Measurements from ENCODE around the gene KNG1.

The KNG1 gene

DNA sequence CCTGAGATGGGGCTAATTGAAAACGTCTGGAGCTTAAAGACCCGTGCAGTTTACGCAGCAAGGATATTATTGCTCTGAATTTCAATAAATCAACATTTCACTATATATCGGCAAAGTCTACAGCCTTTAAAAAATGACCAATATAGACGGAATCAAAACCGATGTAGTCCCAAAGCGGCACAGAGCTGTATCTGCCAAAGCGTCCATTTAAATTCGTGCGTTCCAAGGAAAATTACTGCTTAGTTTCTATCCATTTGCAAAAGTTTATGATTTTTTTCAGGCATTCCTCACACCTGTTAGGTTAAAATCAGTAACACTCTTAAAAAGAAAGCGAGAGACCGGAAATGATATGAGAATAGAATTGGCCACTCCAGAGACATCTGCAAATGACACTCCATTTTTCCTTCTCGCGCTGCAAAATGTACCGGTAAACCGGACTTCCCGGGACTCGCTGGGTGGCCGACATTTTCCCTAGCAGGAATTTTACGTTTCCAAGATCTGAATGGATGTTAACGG lies 65.4 kb downstream of the KNG1 start:
- peak; percentile 33 for DNase-seq

DNA sequence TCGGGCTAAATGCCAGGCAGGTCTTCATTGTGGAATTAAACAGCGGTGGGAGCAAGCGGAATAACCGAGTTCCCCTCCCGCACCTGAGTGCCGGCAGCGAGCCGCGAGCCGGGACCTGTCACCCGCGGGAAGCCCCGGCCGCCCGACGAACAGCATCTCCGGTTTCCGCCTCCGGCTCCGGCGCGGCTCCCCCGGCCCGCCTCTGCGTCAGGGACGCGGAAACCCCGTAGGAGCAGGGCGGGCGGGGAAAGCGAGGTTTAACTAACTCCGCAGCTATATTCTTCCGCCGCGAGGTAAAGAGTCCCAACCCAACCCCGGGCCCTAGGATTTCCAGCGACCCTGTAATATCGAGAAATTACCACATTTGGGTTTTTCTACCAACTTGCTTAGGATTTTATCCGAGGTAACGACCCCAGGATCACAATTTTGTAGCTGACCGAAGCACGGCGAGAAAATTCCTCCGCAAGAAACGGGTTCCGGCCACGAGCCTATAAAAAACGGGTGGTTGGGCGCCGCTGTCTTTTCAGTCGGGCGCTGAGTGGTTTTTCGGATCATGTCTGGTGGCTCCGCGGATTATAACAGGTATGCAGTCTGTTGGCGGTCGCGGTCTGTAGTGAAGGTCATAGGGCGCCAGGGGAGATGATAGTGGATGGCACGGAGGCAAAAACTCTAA lies 66.0 kb downstream of the KNG1 start, which contains the start of gene EIF4A2:
Gene EIF4A2, plus strand, starts transcription at position 520 of the 673 bp plus-strand sequence. Its CDS starts 34 bp downstream, at position 554.
- peak; percentile 94 for DNase-seq

DNA sequence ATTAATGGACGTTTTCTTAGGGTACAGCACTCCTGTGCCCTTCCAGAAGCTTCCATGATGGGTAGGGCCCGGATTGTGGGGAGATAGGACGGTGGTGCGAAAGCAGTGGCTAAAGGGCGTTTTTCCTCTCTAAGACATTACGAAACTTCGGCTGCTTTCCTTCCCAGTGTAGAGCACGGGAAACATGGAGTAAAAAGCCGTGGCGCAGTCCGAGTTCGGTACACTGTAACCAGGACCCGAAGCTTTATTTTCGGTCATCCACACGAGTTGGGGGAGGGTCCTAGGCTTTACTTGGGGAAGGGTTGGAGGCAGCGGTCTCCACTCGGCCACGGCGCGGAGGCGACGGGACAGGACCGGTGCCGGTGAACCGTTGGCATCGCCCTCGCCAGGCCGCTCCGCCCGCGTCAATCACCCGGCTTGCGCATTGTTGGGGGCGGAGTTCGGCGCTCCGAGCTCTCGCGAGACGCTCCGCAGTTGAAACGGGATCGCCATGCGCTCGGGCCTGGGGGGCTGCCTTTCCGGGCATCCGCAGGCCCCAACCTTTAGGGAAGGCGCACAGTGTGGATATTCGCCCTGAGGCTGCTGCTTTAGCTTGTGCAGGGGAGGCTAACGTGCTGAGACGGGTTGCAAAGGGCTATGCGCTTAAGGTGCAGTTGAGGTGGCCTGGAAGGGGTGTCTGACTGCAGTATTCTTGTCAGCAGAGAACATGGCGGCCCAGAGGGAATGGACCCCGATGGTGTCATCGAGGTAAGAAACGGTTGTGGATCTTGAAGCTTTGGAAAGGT lies 66.8 kb downstream of the KNG1 start:
- peak; percentile 91 for DNase-seq

DNA sequence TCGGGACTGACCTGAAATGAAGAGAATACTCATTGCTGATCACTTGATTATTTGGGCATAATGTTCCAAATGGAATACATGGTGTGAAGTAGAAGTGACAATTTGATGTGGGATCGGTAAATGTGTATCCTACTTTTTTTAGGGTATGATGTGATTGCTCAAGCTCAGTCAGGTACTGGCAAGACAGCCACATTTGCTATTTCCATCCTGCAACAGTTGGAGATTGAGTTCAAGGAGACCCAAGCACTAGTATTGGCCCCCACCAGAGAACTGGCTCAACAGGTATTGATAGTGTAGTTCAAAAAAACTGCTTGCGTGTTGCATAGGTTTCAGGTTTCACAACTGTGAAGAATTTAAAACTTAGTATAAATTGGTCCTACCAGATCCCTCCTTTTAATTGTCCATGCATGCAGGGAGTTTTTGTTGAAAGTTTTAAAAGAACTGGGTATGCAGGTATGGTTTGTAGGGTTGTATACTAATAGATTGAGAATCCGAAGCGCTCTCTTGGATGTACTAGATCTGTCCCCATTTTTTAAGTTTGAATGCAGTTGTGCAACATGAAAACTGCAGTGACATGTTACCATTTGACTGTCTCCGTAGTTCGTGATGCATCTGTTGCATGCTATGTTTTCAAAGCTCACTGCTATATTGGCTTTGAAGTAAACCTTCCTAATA lies 67.8 kb downstream of the KNG1 start:
- DNase-seq = no peak

DNA sequence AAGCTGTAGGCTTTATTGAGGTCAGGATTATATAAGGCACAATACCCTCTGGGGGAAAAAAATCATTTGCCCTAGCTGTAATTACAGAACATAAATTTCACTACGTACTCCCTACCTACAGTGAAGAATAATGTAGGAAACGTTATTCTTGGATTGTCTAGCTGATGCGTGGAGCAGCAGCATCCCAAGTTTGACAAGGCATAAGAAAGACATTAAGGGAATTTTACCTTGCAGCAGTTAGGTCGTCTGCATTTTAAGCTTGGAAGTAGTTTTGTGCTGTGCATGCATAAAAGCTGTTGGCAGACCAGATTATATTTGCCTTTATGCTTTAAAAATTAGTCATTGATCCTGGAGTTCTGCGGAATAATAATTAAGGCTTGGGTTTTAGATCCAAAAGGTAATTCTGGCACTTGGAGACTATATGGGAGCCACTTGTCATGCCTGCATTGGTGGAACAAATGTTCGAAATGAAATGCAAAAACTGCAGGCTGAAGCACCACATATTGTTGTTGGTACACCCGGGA lies 68.4 kb downstream of the KNG1 start:
- no peak for DNase-seq

DNA sequence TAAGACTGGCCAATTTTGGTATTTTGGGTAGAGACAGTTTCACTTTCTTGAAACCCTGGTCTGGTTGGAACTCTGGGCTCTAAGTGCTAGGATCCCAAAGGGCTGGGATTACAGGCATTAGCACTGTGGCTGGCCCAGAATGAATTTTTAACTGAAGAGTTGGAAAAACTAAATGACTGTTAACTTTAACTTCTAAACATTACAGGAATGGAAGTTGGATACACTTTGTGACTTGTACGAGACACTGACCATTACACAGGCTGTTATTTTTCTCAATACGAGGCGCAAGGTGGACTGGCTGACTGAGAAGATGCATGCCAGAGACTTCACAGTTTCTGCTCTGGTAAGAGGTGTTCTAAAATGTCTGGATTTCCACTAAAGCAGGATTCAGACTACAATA lies 69.8 kb downstream of the KNG1 start:
- DNase-seq = no peak

DNA sequence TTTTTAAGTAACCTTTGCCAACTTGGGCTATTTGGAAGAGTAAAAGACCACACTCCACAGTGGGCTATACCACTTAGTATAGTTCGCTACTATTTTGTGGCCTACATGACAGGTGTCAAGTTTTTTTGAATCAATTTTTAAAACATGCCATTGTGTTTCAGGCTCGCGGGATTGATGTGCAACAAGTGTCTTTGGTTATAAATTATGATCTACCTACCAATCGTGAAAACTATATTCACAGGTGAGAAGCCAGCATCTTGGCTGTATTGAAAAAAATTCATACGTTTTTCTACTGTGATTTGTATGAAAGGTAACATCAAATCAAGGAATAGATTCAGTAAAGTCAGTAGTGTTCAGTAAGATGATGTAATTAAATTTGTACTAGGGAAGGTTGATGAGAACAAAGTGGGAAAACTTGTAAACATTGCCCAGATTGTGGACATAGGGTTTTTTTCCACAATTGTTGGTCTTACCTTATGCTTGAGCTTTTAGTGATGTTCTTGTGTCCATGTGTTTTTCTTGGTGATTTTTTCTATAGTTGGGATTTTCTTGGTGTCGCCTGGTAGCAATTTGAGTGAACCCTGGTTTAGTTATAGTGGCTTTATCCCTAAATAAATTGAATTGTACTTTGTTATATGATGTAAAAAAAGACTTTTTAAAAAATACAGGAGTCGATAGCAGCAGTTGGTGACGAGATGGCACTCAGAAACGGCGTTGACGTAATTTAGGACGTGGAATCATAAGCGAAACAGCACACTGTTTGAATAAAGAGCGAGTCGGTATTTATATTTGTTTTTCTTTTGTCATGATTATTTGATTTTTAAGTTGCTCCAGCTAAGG lies 70.7 kb downstream of the KNG1 start:
- no peak for DNase-seq

DNA sequence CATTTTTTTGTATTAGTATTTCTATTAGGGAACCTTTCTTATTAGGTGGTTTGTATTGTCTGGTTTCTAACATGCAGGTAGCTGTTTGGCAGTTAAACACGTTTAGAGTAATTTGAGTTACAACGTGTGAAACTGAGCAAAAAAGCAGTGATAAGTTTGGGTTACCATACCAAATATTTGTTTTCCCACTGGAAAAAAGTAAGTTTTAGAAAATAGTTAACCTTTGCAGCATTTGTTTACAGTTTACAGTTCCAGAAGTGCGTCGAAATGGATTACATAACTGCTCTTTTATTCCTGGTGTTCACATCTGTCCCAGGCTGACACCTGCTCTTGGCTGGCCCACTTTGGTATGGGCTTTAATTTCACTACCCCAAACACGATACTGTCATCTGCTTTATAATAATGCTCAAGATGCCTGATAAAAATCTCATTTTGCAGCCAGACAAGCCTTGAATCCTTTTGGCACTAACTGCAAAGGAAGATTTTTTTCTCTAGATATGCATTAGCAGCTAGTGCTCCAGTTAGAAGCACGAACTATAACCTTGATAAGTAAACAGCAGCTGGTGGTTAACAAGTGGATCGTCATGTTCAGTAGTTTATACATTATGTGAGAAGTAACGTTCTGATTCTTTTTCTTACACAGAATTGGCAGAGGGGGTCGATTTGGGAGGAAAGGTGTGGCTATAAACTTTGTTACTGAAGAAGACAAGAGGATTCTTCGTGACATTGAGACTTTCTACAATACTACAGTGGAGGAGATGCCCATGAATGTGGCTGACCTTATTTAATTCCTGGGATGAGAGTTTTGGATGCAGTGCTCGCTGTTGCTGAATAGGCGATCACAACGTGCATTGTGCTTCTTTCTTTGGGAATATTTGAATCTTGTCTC lies 71.6 kb downstream of the KNG1 start:
- DNase-seq = no peak

DNA sequence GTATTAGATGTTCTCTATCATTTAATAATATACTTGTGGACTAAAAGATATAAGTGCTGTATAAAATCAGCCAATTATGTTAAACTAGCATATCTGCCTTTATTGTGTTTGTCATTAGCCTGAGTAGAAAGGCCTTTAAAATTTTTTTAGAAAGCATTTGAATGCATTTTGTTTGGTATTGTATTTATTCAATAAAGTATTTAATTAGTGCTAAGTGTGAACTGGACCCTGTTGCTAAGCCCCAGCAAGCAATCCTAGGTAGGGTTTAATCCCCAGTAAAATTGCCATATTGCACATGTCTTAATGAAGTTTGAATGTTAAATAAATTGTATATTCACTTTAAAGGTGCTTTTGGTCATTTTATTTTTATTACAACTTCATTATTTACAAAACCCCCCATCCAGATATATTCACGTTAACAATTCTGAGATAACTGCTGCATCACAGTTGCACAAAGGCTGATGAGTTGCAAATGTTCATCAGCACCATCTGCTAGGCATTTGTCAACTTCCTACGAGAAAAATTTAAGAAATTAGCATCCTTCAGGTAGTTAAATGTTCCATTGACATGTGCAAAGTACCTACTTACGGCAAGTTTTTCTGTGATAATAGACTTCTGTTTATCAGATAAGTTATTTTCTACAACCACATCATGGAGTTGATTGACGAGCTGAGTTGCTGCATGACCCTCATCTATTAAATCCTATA lies 72.5 kb downstream of the KNG1 start:
- no peak for DNase-seq

DNA sequence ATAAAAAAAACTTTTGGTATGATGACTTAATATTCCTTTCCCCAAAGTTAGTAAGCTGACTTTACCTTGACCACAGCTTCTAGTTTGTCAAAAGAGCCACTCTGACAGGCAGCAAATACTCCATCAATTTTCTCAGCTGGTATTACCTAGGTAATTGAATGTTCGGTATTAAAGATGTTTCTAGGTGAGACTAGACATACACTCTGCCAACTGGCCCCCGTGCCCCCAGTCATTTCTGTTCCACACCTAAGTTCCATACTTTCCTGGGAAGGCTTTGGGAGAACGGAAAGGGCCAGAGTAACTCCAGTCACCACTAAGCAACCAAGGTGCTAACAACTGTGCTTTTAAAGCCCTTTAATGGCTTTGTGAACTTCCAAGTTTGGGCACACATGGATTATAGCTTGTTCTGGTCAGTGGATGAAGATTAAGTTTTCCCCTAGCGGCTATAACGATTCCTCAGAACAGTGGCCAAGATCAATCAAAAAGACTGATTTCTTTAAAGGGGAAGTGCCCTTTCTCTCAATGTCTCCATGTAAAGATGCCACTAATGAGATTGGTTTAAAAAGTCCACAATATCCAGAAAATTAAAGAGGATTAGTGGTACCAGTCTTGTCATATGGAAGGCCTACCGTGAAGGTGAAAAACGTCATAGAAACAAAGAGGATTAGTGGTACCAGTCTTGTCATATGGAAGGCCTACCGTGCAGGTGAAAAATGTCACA lies 73.3 kb downstream of the KNG1 start:
- no peak for DNase-seq
